ENCODE results near the gene UBQLN1.
A peak's percentile ranks its signal among the peaks of the same experiment; 100 is the strongest.
"Not testable (repeated sequence)": the region's sequence is repeated elsewhere in the genome, so short reads cannot be mapped to it uniquely, and the experiment has no call there.

The UBQLN1 gene

GRCh38 chr9:83707768-83708514 is at the start of gene UBQLN1:
UBQLN1 (minus strand) TSS chr9:83707958; CDS start chr9:83707679, 279 bp downstream.
- Mint-ChIP-seq H3K36me3 (ENCODE audit: low read depth) (peaks cover 14% of the 10 kb centered on the region), H3K27ac (peak within 1 kb of the TSS; percentile 97), H3K27me3 (ENCODE audit: low read depth) (no peaks in the 10 kb centered on the region), H3K4me3 (peak within 1 kb of the TSS; percentile 86), H3K9me3 (no peaks in the 10 kb centered on the region), H3K4me1 (ENCODE audit: low read depth) (peaks cover 29% of the 10 kb centered on the region)

- Mint-ChIP-seq H3K4me1 (ENCODE audit: low read depth) (no peaks in the 10 kb centered on the region), H3K4me3 (no peak overlapping the region), H3K27ac (no peak overlapping the region), H3K27me3 (ENCODE audit: low read depth) (no peaks in the 10 kb centered on the region), H3K9me3 (no peaks in the 10 kb centered on the region), H3K36me3 (ENCODE audit: low read depth) (peaks cover 1% of the 10 kb centered on the region)
These were observed 46.7 kb upstream of the UBQLN1 start for GRCh38 chr9:83754383-83754977.

- Mint-ChIP-seq H3K4me1 (ENCODE audit: low read depth) (no peaks in the 10 kb centered on the region), H3K27ac (no peak overlapping the region), H3K27me3 (ENCODE audit: low read depth) (no peaks in the 10 kb centered on the region), H3K4me3 (no peak overlapping the region), H3K36me3 (ENCODE audit: low read depth) (peaks cover 1% of the 10 kb centered on the region), H3K9me3 (no peaks in the 10 kb centered on the region)
These were observed 41.9 kb upstream of the UBQLN1 start for GRCh38 chr9:83749706-83750105.

- H3K9me3 Mint-ChIP-seq: no peaks in the 10 kb centered on the region
- H3K36me3 Mint-ChIP-seq (ENCODE audit: low read depth): no peaks in the 10 kb centered on the region
- no peaks in the 10 kb centered on the region for H3K4me1 Mint-ChIP-seq (ENCODE audit: low read depth)
- H3K27ac Mint-ChIP-seq: no peak overlapping the region
- H3K4me3 Mint-ChIP-seq: no peak overlapping the region
- no peaks in the 10 kb centered on the region for H3K27me3 Mint-ChIP-seq (ENCODE audit: low read depth)
These were observed 36.4 kb upstream of the UBQLN1 start for GRCh38 chr9:83744206-83744605.

- Mint-ChIP-seq H3K27me3 (ENCODE audit: low read depth) (peaks cover 12% of the 10 kb centered on the region), H3K4me1 (ENCODE audit: low read depth) (no peaks in the 10 kb centered on the region), H3K9me3 (no peaks in the 10 kb centered on the region), H3K27ac (no peak overlapping the region), H3K4me3 (no peak overlapping the region), H3K36me3 (ENCODE audit: low read depth) (no peaks in the 10 kb centered on the region)
These were observed 26.0 kb upstream of the UBQLN1 start for GRCh38 chr9:83733739-83734138.

- not testable (repeated sequence) for H3K9me3 Mint-ChIP-seq; H3K36me3 Mint-ChIP-seq (ENCODE audit: low read depth); H3K27me3 Mint-ChIP-seq (ENCODE audit: low read depth); H3K4me3 Mint-ChIP-seq; H3K27ac Mint-ChIP-seq; H3K4me1 Mint-ChIP-seq (ENCODE audit: low read depth)
These were observed 21.0 kb upstream of the UBQLN1 start for GRCh38 chr9:83728591-83729368.

GRCh38 chr9:83724436-83724835 is 16.7 kb upstream of the UBQLN1 start:
- H3K4me1 Mint-ChIP-seq (ENCODE audit: low read depth): no peaks in the 10 kb centered on the region

GRCh38 chr9:83722726-83723495 is 15.2 kb upstream of the UBQLN1 start:
- H3K4me3 Mint-ChIP-seq: no peak overlapping the region
- no peak overlapping the region for H3K27ac Mint-ChIP-seq
- H3K36me3 Mint-ChIP-seq (ENCODE audit: low read depth): no peaks in the 10 kb centered on the region
- no peaks in the 10 kb centered on the region for H3K9me3 Mint-ChIP-seq
- no peaks in the 10 kb centered on the region for H3K4me1 Mint-ChIP-seq (ENCODE audit: low read depth)
- H3K27me3 Mint-ChIP-seq (ENCODE audit: low read depth): peaks cover 3% of the 10 kb centered on the region

More at GRCh38 chr9:83724436-83724835, 16.7 kb upstream of the UBQLN1 start:
- Mint-ChIP-seq H3K4me3 (no peak overlapping the region), H3K27me3 (ENCODE audit: low read depth) (peaks cover 3% of the 10 kb centered on the region), H3K27ac (no peak overlapping the region), H3K9me3 (no peaks in the 10 kb centered on the region), H3K36me3 (ENCODE audit: low read depth) (no peaks in the 10 kb centered on the region)

- H3K27ac Mint-ChIP-seq: no peak overlapping the region
- H3K4me3 Mint-ChIP-seq: no peak overlapping the region
- H3K4me1 Mint-ChIP-seq (ENCODE audit: low read depth): no peaks in the 10 kb centered on the region
- peaks cover 3% of the 10 kb centered on the region for H3K27me3 Mint-ChIP-seq (ENCODE audit: low read depth)
- no peaks in the 10 kb centered on the region for H3K36me3 Mint-ChIP-seq (ENCODE audit: low read depth)
- H3K9me3 Mint-ChIP-seq: no peaks in the 10 kb centered on the region
These were observed 13.8 kb upstream of the UBQLN1 start for GRCh38 chr9:83721509-83721908.

- Mint-ChIP-seq H3K9me3 (no peaks in the 10 kb centered on the region), H3K4me3 (no peak overlapping the region), H3K27ac (no peak overlapping the region), H3K36me3 (ENCODE audit: low read depth) (no peaks in the 10 kb centered on the region), H3K4me1 (ENCODE audit: low read depth) (no peaks in the 10 kb centered on the region), H3K27me3 (ENCODE audit: low read depth) (peaks cover 10% of the 10 kb centered on the region)
These were observed 8.0 kb upstream of the UBQLN1 start for GRCh38 chr9:83715794-83716193.

- Mint-ChIP-seq H3K27me3 (ENCODE audit: low read depth) (peaks cover 10% of the 10 kb centered on the region), H3K27ac (no peak overlapping the region)
These were observed 7.5 kb upstream of the UBQLN1 start for GRCh38 chr9:83715221-83715620.

GRCh38 chr9:83714329-83714728 is 6.6 kb upstream of the UBQLN1 start:
- Mint-ChIP-seq H3K4me3 (no peak overlapping the region), H3K36me3 (ENCODE audit: low read depth) (no peaks in the 10 kb centered on the region), H3K9me3 (no peaks in the 10 kb centered on the region), H3K27me3 (ENCODE audit: low read depth) (peaks cover 10% of the 10 kb centered on the region), H3K4me1 (ENCODE audit: low read depth) (peaks cover 3% of the 10 kb centered on the region), H3K27ac (no peak overlapping the region)

More at GRCh38 chr9:83715221-83715620, 7.5 kb upstream of the UBQLN1 start:
- Mint-ChIP-seq H3K9me3 (no peaks in the 10 kb centered on the region), H3K36me3 (ENCODE audit: low read depth) (no peaks in the 10 kb centered on the region), H3K4me1 (ENCODE audit: low read depth) (no peaks in the 10 kb centered on the region), H3K4me3 (no peak overlapping the region)

GRCh38 chr9:83708515-83709158 is 879 bp upstream of the UBQLN1 start:
- Mint-ChIP-seq H3K27ac (peak overlapping the region; percentile 97), H3K36me3 (ENCODE audit: low read depth) (peaks cover 14% of the 10 kb centered on the region), H3K4me1 (ENCODE audit: low read depth) (peaks cover 27% of the 10 kb centered on the region), H3K27me3 (ENCODE audit: low read depth) (no peaks in the 10 kb centered on the region), H3K9me3 (no peaks in the 10 kb centered on the region), H3K4me3 (peak overlapping the region; percentile 86)

GRCh38 chr9:83707518-83707767 is 315 bp downstream of the UBQLN1 start:
- Mint-ChIP-seq H3K4me3 (peak overlapping the region; percentile 86), H3K4me1 (ENCODE audit: low read depth) (peaks cover 31% of the 10 kb centered on the region), H3K27me3 (ENCODE audit: low read depth) (no peaks in the 10 kb centered on the region), H3K27ac (peak overlapping the region; percentile 97), H3K9me3 (no peaks in the 10 kb centered on the region), H3K36me3 (ENCODE audit: low read depth) (peaks cover 14% of the 10 kb centered on the region)

Measured in T-helper 1 cell treated with Interleukin-12 subunit alpha and Interleukin-12 subunit beta and Interleukin-4 antibody, amounts not matched to agents 30 μg/mL and 1 μg/mL, for 36 hours (primary cell).